Large intestine (tissue), 3 donors: Measurements from ENCODE around the gene FAM181A. TPM values are rescaled to one million over a fixed set of nuclear protein-coding genes. Genes with fewer than 3 reads are reported as not detected.

ENCODE experiments used
- DNase-seq, 2 donors: peaks; one replicate each; pipeline versions ENCODE4 v3.0.0 to v3.0.0-alpha.2; 2013
- H3K27ac ChIP-seq: one replicate; pipeline ENCODE4 v1.5.1; 2013; ENCODE audit warnings: low read length
- H3K27me3 ChIP-seq: 2 replicates; pipeline ENCODE4 v1.6.1; 2013; ENCODE audit warnings: low read length; ENCODE audit not compliant: control insufficient read depth, insufficient read depth
- H3K36me3 ChIP-seq: 2 replicates; pipeline ENCODE4 v1.6.1; 2013; ENCODE audit warnings: low read length; ENCODE audit not compliant: control insufficient read depth, insufficient read depth
- H3K4me1 ChIP-seq: one replicate; pipeline ENCODE4 v1.6.1; 2013; ENCODE audit warnings: low read length; ENCODE audit not compliant: control insufficient read depth, insufficient read depth
- H3K4me3 ChIP-seq: one replicate; pipeline ENCODE4 v1.5.1; 2013; ENCODE audit warnings: low read length
- H3K9me3 ChIP-seq: one replicate; pipeline ENCODE4 v1.6.1; 2013; ENCODE audit warnings: mild to moderate bottlenecking, low read depth, low read length, moderate library complexity; ENCODE audit not compliant: control insufficient read depth
- WGBS: methylation state at CpG from one replicate; pipeline ENCODE4 v1.1.5; 2013; ENCODE audit warnings: low lambda C conversion rate; ENCODE audit not compliant: insufficient coverage; 5-methylcytosine and 5-hydroxymethylcytosine counted together
- polyA plus RNA-seq: library from polyadenylated mRNA; unstranded; fragments of 120-200 nt; gene quantifications from one replicate; pipeline ENCODE4 v1.2.1, GENCODE V29; 2013

FAM181A gene
- polyA plus RNA-seq, 1 donor = not detected

- no CpG with 5 or more reads among the region's 16 CpGs for WGBS
- Histone ChIP-seq H3K36me3 (no peaks in the 10 kb centered on the region), H3K27ac (no peak overlapping the region), H3K9me3 (no peaks in the 10 kb centered on the region), H3K27me3 (peaks cover 33% of the 10 kb centered on the region), H3K4me3 (no peak overlapping the region), H3K4me1 (peaks cover 24% of the 10 kb centered on the region)
- no peak for DNase-seq
Observed at GRCh38 chr14:93941293-93941910, 14.3 kb downstream of the FAM181A start.

GRCh38 chr14:93943052-93943451 lies 15.9 kb downstream of the FAM181A start:
- Histone ChIP-seq H3K27ac (no peak overlapping the region), H3K36me3 (no peaks in the 10 kb centered on the region), H3K4me3 (no peak overlapping the region), H3K4me1 (peaks cover 33% of the 10 kb centered on the region), H3K27me3 (peaks cover 19% of the 10 kb centered on the region), H3K9me3 (peaks cover 4% of the 10 kb centered on the region)
- no peak for DNase-seq
- WGBS = no CpG with 5 or more reads among the region's 10 CpGs

- H3K36me3 ChIP-seq = no peaks in the 10 kb centered on the region
- peak in 1 of 2 donors; percentile 31 for DNase-seq
- H3K27ac ChIP-seq = no peak overlapping the region
- no CpG with 5 or more reads among the region's 9 CpGs for WGBS
- peaks cover 4% of the 10 kb centered on the region for H3K9me3 ChIP-seq
- peaks cover 33% of the 10 kb centered on the region for H3K4me1 ChIP-seq
- H3K4me3 ChIP-seq = no peak overlapping the region
- H3K27me3 ChIP-seq = peaks cover 11% of the 10 kb centered on the region
Observed at GRCh38 chr14:93943930-93944329, 16.8 kb downstream of the FAM181A start.

DNA sequence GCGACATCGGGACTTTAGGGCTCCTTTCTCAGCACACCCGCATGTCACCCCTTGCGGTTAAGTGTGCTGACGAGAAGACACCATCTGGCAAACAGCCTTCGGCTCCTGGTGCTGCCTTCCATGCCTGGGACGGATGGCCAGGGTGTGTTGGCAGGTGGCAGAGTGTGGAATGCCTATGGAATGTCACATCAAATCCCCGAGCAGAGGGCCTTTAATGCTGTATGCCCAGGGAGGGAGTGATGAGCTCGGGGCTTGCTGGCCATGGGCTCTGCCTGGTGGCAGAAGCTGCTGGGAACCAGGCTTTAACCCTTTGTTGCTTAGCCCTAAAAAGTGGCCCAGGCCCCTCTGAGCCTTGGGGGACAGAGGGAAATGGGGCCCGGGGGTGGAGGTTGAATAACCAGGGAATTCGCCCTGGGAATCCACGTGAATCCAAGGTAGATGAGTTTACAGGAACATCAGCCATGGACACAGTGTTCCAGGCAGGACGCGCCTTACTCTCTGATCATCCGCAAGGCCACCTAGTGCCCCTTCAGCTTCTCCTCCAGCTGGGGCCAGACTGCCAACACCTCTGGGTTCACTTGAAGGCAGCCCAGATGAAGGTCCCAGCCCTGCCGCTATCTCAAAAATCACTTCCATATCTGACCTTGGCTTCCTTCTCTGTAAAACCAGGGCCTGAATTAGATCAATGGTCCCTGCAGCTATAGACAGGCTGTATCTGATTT lies 17.4 kb downstream of the FAM181A start:
- Histone ChIP-seq H3K4me1 (peaks cover 33% of the 10 kb centered on the region), H3K27me3 (peaks cover 5% of the 10 kb centered on the region), H3K4me3 (no peak overlapping the region), H3K36me3 (no peaks in the 10 kb centered on the region), H3K27ac (no peak overlapping the region), H3K9me3 (peaks cover 4% of the 10 kb centered on the region)
- WGBS = no CpG with 5 or more reads among the region's 16 CpGs
- DNase-seq = no peak

DNA sequence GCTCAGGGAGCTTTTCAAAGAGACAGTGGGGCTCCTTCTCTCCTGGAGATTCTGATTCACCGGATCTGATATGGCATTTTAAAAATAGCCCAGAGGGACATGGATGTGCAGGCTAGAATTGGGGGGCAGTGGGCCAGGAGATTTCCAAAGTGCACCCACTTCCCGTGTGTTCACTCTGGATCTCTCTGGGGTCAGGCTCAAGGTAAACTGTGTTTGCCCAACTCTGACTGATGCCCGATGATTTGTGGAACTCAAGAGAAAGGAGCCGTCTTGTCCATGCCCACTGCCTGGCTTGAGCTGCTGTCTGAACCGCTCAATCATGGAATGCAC lies 17.9 kb downstream of the FAM181A start:
- no peak for DNase-seq
- Histone ChIP-seq H3K36me3 (no peaks in the 10 kb centered on the region), H3K27ac (no peak overlapping the region), H3K4me3 (no peak overlapping the region), H3K27me3 (peaks cover 1% of the 10 kb centered on the region), H3K9me3 (peaks cover 4% of the 10 kb centered on the region), H3K4me1 (peaks cover 30% of the 10 kb centered on the region)
- no CpG with 5 or more reads among the region's 5 CpGs for WGBS

DNA sequence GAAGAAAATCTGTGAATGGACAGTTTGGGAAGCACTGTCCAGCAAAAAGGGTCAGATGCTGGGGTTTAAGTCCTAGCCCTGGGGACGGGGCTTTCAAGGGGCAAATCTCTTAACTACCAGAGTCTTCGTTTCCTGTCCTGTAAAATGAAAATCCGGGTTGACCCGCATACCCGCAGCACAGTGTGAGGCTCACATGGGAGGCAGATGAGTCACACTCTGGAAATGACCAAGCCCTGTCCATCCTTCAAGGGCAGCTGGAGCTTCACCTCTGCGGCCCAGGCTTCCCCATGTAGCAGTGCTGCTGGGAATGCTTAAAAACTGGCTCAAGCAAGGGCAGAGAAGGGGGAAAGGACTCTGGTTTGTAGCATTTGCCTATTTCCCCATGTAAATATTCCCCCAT lies 19.0 kb downstream of the FAM181A start:
- no peaks in the 10 kb centered on the region for H3K27me3 ChIP-seq
- peak overlapping the region; percentile 68 for H3K27ac ChIP-seq
- H3K4me1 ChIP-seq = peaks cover 28% of the 10 kb centered on the region
- H3K36me3 ChIP-seq = no peaks in the 10 kb centered on the region
- no CpG with 5 or more reads among the region's 6 CpGs for WGBS
- H3K9me3 ChIP-seq = peaks cover 4% of the 10 kb centered on the region
- DNase-seq = no peak
- no peak overlapping the region for H3K4me3 ChIP-seq

DNA sequence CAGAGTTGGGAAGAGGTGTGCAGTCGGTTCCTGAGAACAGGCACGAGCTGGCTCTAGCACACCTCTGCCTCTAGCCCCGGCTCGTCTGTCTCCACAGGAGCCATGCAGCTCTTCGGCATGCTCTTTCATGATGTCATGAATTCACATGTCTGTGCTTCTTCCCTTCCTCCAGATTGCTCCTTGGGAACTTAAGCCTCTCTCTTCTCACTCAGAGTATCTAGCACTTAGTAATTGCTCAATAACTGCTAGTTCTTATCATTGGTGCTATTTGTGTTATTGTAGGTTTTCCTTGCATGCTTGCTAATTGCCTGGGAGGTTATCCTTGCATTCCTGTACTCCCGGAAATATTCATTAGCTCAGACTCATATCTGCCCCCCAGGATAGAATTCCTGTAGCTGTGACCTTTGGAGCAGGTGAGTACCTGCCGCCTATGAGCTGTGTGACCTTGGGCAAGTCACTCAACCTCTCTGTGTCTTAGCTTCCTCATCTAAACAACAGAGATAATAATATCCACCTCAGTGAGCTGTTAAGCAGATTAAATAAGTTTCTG lies 19.5 kb downstream of the FAM181A start:
- peak overlapping the region; percentile 68 for H3K27ac ChIP-seq
- H3K4me1 ChIP-seq = peaks cover 28% of the 10 kb centered on the region
- H3K9me3 ChIP-seq = peaks cover 4% of the 10 kb centered on the region
- H3K4me3 ChIP-seq = no peak overlapping the region
- no peaks in the 10 kb centered on the region for H3K36me3 ChIP-seq
- no peaks in the 10 kb centered on the region for H3K27me3 ChIP-seq
- no CpG with 5 or more reads among the region's 7 CpGs for WGBS
- peak; percentile 74 to 83 for DNase-seq

DNA sequence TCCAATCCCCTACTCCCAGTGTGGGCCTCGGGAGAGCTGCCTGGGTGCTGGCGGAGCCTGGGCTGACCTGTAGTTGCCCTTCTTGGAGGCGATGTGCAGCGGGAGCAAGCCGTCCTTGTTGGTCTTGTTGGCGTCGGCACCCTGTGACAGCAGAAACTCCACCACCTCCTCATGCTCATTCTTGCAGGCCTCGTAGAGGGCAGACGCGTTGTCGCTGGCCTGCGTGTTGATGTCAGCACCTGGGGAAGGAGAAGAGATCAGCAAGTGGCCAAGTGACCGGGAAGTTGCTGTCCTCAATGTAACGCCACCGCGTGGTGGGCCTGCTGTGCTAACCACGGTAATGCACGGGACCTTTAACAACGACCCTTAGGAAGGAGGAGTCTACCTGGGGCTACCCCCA lies 20.1 kb downstream of the FAM181A start:
- Histone ChIP-seq H3K36me3 (no peaks in the 10 kb centered on the region), H3K4me1 (peaks cover 27% of the 10 kb centered on the region), H3K4me3 (no peak overlapping the region), H3K27me3 (no peaks in the 10 kb centered on the region), H3K9me3 (peaks cover 4% of the 10 kb centered on the region), H3K27ac (no peak overlapping the region)
- no CpG with 5 or more reads among the region's 19 CpGs for WGBS
- no peak for DNase-seq

- no CpG with 5 or more reads among the region's 13 CpGs for WGBS
- H3K36me3 ChIP-seq = no peaks in the 10 kb centered on the region
- no peak overlapping the region for H3K4me3 ChIP-seq
- peaks cover 31% of the 10 kb centered on the region for H3K4me1 ChIP-seq
- no peak for DNase-seq
- peaks cover 4% of the 10 kb centered on the region for H3K9me3 ChIP-seq
- H3K27ac ChIP-seq = no peak overlapping the region
- no peaks in the 10 kb centered on the region for H3K27me3 ChIP-seq
Observed at GRCh38 chr14:93949511-93950075, 22.4 kb downstream of the FAM181A start.

GRCh38 chr14:93950948-93951634 lies 23.9 kb downstream of the FAM181A start:
- no CpG with 5 or more reads among the region's 20 CpGs for WGBS
- H3K9me3 ChIP-seq = peaks cover 4% of the 10 kb centered on the region
- H3K36me3 ChIP-seq = no peaks in the 10 kb centered on the region
- H3K4me3 ChIP-seq = no peak overlapping the region
- H3K27me3 ChIP-seq = no peaks in the 10 kb centered on the region
- no peak for DNase-seq
- peaks cover 29% of the 10 kb centered on the region for H3K4me1 ChIP-seq
- no peak overlapping the region for H3K27ac ChIP-seq
